Psoas muscle (tissue), 8 donors: ENCODE results near the gene LCN10. TPM values are rescaled to one million over a fixed set of nuclear protein-coding genes. Genes with fewer than 3 reads are reported as not detected.

Experiments
- ATAC-seq, 4 donors: fragments of 200-7000 bp; cut with Tn5 transposase; one replicate each; pipeline ENCODE4 v1.9.1; 2020; ENCODE audit warnings: moderate library complexity in 3 of 4, mild to moderate bottlenecking in 2 of 4
- DNase-seq, 2 donors: peaks; one replicate each; pipeline ENCODE4 v3.0.0-alpha.2; 2020
- H3K27ac ChIP-seq: fragments of 200-600 bp; one replicate; pipeline ENCODE4 v1.8.0; 2022
- H3K27me3 ChIP-seq, 3 donors: fragments of 200-600 bp in 1 of 3; one replicate each; pipeline versions ENCODE4 v1.6.1 to v1.8.0; 2013 to 2022; ENCODE audit warnings: low read length in 2 of 3, mild to moderate bottlenecking in 2 of 3, moderate library complexity in 1 of 3; ENCODE audit not compliant: insufficient read depth in 3 of 3
- H3K36me3 ChIP-seq, 2 donors: fragments of 200-600 bp in 1 of 2; one replicate each; pipeline versions ENCODE4 v1.6.1 to v1.8.0; 2013 to 2022; ENCODE audit warnings: low read depth in 1 of 2, mild to moderate bottlenecking in 1 of 2, moderate library complexity in 1 of 2; ENCODE audit not compliant: insufficient read depth in 1 of 2
- H3K4me1 ChIP-seq: fragments of 200-600 bp; one replicate; pipeline ENCODE4 v1.8.0; 2022
- H3K4me3 ChIP-seq: fragments of 200-600 bp; one replicate; pipeline ENCODE4 v1.8.0; 2022; ENCODE audit warnings: mild to moderate bottlenecking
- H3K9me3 ChIP-seq: fragments of 200-600 bp; one replicate; pipeline ENCODE4 v1.8.0; 2022
- WGBS, 3 donors: extraction: QIAGEN DNeasy Blood & Tissue Kit; methylation state at CpG; one replicate each; pipeline versions ENCODE4 v1.1.6 to v1.1.7; 2013; 5-methylcytosine and 5-hydroxymethylcytosine counted together
- intact Hi-C, 2 donors: fragments of 100-400 bp; cut with DNase I; formaldehyde crosslinking; loops; one replicate each; pipeline versions ENCODE4 v1.11.0 to v1.14.2; 2022
- polyA plus RNA-seq, 3 donors: library from polyadenylated mRNA; stranded (reverse); fragments of 200-250 nt; gene quantifications; one replicate each; pipeline ENCODE4 v1.2.3, GENCODE V29; 2013
- total RNA-seq, 4 donors: library from RNA; stranded (reverse); fragmentation: NEBNext Ultra II Directional in 2 of 4; extraction: Animal tissue kit (Norgen Biotek cat#: 25700) in 2 of 4; gene quantifications; one replicate each; pipeline versions ENCODE4 v1.2.1 to v1.2.4, GENCODE V29; 2021 to 2023
- TF ChIP-seq, protein P1 (sequence below): fragments of 200-600 bp; IDR thresholded peaks from one replicate; pipeline ENCODE4 v1.8.0; 2022; ENCODE audit warnings: antibody characterized with exemption
- donor health status: healthy with polysubstance abuse.
- donor health status: DM: no; HTN: no; CAD: no; lungs with moderate emphysema.
- donor health status: Bipolar disorder and iron deficiency.
- donor health status: healthy.
- donor health status: DM: yes; HTN: yes; CAD: no.
- donor health status: DM: no; HTN: no; CAD: no.
- donor health status: DM: no; HTN: no; CAD: no.
- donor health status: DM: yes; HTN: yes; CAD: no.

LCN10 gene
- total and polyA plus RNA-seq, 7 donors: 3.0 to 4.9 (median 4.0) TPM; not detected in 1

- intact Hi-C loops: no loop called here
- TF ChIP-seq, protein P1, sequence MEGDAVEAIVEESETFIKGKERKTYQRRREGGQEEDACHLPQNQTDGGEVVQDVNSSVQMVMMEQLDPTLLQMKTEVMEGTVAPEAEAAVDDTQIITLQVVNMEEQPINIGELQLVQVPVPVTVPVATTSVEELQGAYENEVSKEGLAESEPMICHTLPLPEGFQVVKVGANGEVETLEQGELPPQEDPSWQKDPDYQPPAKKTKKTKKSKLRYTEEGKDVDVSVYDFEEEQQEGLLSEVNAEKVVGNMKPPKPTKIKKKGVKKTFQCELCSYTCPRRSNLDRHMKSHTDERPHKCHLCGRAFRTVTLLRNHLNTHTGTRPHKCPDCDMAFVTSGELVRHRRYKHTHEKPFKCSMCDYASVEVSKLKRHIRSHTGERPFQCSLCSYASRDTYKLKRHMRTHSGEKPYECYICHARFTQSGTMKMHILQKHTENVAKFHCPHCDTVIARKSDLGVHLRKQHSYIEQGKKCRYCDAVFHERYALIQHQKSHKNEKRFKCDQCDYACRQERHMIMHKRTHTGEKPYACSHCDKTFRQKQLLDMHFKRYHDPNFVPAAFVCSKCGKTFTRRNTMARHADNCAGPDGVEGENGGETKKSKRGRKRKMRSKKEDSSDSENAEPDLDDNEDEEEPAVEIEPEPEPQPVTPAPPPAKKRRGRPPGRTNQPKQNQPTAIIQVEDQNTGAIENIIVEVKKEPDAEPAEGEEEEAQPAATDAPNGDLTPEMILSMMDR: no peak
- no peak for ATAC-seq
- 80 to 86% (median 82%) methylated on average over 14 to 16 of the region's 16 CpGs for WGBS, 3 donors
- no peak overlapping the region for H3K4me3 ChIP-seq
- H3K27ac ChIP-seq: no peak overlapping the region
- H3K27me3 ChIP-seq: peaks cover 0 to 45% (median 16%) of the 10 kb centered on the region in 3 donors
- no peak for DNase-seq
- no peaks in the 10 kb centered on the region for H3K9me3 ChIP-seq
- no peaks in the 10 kb centered on the region for H3K36me3 ChIP-seq
- no peaks in the 10 kb centered on the region for H3K4me1 ChIP-seq
Measured at GRCh38 chr9:136740491-136740890, 2.2 kb downstream of the LCN10 start.

GRCh38 chr9:136740069-136740468, 2.7 kb downstream of the LCN10 start:
- DNase-seq: no peak
- H3K27me3 ChIP-seq: peaks cover 0 to 45% (median 16%) of the 10 kb centered on the region in 3 donors

GRCh38 chr9:136739509-136739908, 3.2 kb downstream of the LCN10 start:
- peaks cover 0 to 45% (median 16%) of the 10 kb centered on the region in 3 donors for H3K27me3 ChIP-seq
- H3K4me1 ChIP-seq: no peaks in the 10 kb centered on the region
- H3K4me3 ChIP-seq: no peak overlapping the region
- 66 to 67% (median 66%) methylated on average over 23 of the region's 23 CpGs for WGBS, 3 donors
- TF ChIP-seq, protein P1: no peak
- DNase-seq (no peak), ATAC-seq (no peak)
- H3K36me3 ChIP-seq: no peaks in the 10 kb centered on the region
- H3K27ac ChIP-seq: no peak overlapping the region
- no peaks in the 10 kb centered on the region for H3K9me3 ChIP-seq
- intact Hi-C loops: no loop called here

More at GRCh38 chr9:136740069-136740468, 2.7 kb downstream of the LCN10 start:
- no peaks in the 10 kb centered on the region for H3K36me3 ChIP-seq
- TF ChIP-seq, protein P1: no peak
- 74 to 79% (median 76%) methylated on average over 10 to 11 of the region's 11 CpGs for WGBS, 3 donors
- no peaks in the 10 kb centered on the region for H3K9me3 ChIP-seq
- no peaks in the 10 kb centered on the region for H3K4me1 ChIP-seq
- H3K27ac ChIP-seq: no peak overlapping the region
- intact Hi-C loops: no loop called here
- no peak for ATAC-seq
- no peak overlapping the region for H3K4me3 ChIP-seq

DNA sequence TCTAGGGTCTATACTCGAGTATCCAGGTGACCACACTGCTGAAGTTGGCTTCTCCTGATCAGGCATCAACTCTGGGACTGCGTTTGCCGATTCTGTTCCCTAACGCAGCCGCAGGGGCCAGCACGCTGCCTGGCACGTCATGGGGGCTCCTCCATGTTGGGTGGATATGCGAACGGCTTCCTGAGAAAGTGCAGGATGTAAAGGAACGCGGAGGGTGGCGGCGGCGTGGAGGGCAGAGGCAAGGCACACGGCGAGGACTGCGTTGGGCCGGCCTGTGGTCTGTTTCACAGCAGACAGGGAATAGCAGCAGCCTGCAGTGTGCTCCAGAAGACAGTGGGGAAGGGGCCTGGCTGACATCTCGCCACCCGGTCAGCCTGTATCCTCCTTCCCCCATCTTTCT, 3.8 kb downstream of the LCN10 start:
- no peak overlapping the region for H3K27ac ChIP-seq
- ATAC-seq: no peak

More for the DNA sequence above, 3.8 kb downstream of the LCN10 start:
- Histone ChIP-seq H3K4me1 (no peaks in the 10 kb centered on the region), H3K4me3 (no peak overlapping the region), H3K36me3 (no peaks in the 10 kb centered on the region), H3K27me3 (peaks cover 0 to 39% (median 16%) of the 10 kb centered on the region in 3 donors), H3K9me3 (no peaks in the 10 kb centered on the region)
- intact Hi-C loops: no loop called here
- TF ChIP-seq, protein P1: no peak
- no peak for DNase-seq
- 86 to 88% (median 87%) methylated on average over 20 of the region's 20 CpGs for WGBS, 3 donors
